DND-41 (cell line): ENCODE data around the gene MYLK3.

Experiments used
- ATAC-seq: fragments of 200-7000 bp; cut with Tn5 transposase; 3 replicates; pipeline ENCODE4 v1.9.1; 2021; ENCODE audit warnings: low read depth; ENCODE audit not compliant: insufficient read depth
- DNase-seq: peaks from one replicate; pipeline ENCODE4 v3.0.0-alpha.2; 2020
- H2AFZ ChIP-seq: 2 replicates; pipeline ENCODE4 v1.6.0; 2012; ENCODE audit warnings: low read depth, low read length
- H3K27ac ChIP-seq: 2 replicates; pipeline ENCODE4 v1.5.1; 2012; ENCODE audit warnings: low read length, inconsistent platforms
- H3K27me3 ChIP-seq: fragments of 200-600 bp; sonication (generic); 2 replicates; pipeline ENCODE4 v1.6.0; 2012; ENCODE audit warnings: low read length, mild to moderate bottlenecking, inconsistent platforms; ENCODE audit not compliant: insufficient read depth, poor library complexity
- H3K36me3 ChIP-seq: 2 replicates; pipeline ENCODE4 v1.5.1; 2012; ENCODE audit warnings: low read length, inconsistent platforms; ENCODE audit not compliant: insufficient read depth
- H3K4me1 ChIP-seq: 2 replicates; pipeline ENCODE4 v1.5.1; 2012; ENCODE audit warnings: mild to moderate bottlenecking, low read length; ENCODE audit not compliant: insufficient read depth
- H3K4me2 ChIP-seq: 2 replicates; pipeline ENCODE4 v1.6.0; 2012; ENCODE audit warnings: mild to moderate bottlenecking, moderate library complexity, low read length, inconsistent platforms; ENCODE audit not compliant: insufficient read depth
- H3K4me3 ChIP-seq, 2 experiments: fragments of 200-600 bp in 1 of 2; shearing (Covaris generic) in 1 of 2; 2 replicates each; pipeline ENCODE4 v1.5.1; 2012 to 2016; ENCODE audit warnings: inconsistent platforms in 2 of 2, low read length in 2 of 2, mild to moderate bottlenecking in 2 of 2, low read depth in 1 of 2, moderate library complexity in 1 of 2
- H3K79me2 ChIP-seq: 2 replicates; pipeline ENCODE4 v1.6.0; 2012; ENCODE audit warnings: low read length, inconsistent platforms; ENCODE audit not compliant: insufficient read depth
- H3K9ac ChIP-seq: 2 replicates; pipeline ENCODE4 v1.6.0; 2012; ENCODE audit warnings: low read depth, mild to moderate bottlenecking, inconsistent platforms, low read length, moderate library complexity
- H3K9me3 ChIP-seq: 2 replicates; pipeline ENCODE4 v1.5.1; 2012; ENCODE audit warnings: low read length, moderate library complexity, mild to moderate bottlenecking, inconsistent platforms; ENCODE audit not compliant: insufficient read depth, severe bottlenecking
- H4K20me1 ChIP-seq: 2 replicates; pipeline ENCODE4 v1.6.0; 2012; ENCODE audit warnings: low read length; ENCODE audit not compliant: insufficient read depth
- EZH2 ChIP-seq: IDR thresholded peaks from 3 replicates; pipeline ENCODE4 v1.6.1; 2012; ENCODE audit warnings: borderline replicate concordance, low read depth, mild to moderate bottlenecking, moderate library complexity, low read length, inconsistent platforms; ENCODE audit not compliant: severe bottlenecking
- TF ChIP-seq, protein P1 (sequence below): IDR thresholded peaks from 2 replicates; pipeline ENCODE4 v1.5.1; 2012; ENCODE audit warnings: borderline replicate concordance, low read length, moderate library complexity, mild to moderate bottlenecking; ENCODE audit not compliant: poor library complexity, severe bottlenecking; ENCODE audit errors: extremely low read depth

The MYLK3 gene

DNA sequence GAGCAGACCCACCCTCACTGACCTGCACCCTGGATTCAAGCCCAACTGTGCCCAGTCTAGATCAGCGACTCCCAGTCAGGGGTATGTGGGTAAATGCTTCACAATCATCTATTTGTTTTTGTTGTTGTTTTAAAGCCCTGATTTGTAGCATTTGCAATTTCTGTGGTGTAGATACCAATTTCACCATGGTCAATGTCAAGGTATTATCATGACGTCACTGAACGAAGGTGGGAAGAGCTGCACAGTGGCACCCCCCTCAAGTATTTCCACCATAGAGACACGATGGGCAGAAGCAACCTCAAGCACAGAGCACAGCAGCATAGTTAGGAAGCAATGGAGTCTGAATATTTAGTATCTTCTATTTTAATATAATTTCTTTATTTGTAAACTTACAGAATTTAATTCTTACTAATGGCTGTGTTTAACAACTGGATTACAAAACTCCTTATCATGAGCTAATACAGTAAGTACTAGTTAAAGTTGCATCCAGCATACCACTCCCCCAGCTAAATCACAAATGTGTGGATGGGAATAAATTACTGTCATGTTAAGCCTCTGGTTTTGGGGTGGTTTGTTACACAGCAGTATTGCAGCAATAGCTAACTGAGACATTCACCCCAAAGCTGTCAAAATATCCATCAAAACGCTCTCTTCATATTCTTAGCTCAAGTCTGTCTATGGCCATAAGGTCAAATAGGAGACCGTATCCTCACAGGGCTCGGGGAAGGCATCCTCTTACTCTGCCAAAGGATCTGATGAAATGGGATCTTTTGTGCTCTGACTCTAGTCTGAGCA, 33.1 kb downstream of the MYLK3 start:
- Histone ChIP-seq H3K4me2 (no peak overlapping the region), H3K27me3 (no peaks in the 10 kb centered on the region), H3K4me1 (no peaks in the 10 kb centered on the region), H3K9me3 (no peaks in the 10 kb centered on the region), H3K36me3 (no peaks in the 10 kb centered on the region), H2AFZ (no peak overlapping the region), H3K9ac (no peak overlapping the region), H4K20me1 (no peaks in the 10 kb centered on the region), H3K79me2 (no peaks in the 10 kb centered on the region), H3K27ac (no peak overlapping the region), H3K4me3 (no peak overlapping the region)
- TF ChIP-seq, protein P1, sequence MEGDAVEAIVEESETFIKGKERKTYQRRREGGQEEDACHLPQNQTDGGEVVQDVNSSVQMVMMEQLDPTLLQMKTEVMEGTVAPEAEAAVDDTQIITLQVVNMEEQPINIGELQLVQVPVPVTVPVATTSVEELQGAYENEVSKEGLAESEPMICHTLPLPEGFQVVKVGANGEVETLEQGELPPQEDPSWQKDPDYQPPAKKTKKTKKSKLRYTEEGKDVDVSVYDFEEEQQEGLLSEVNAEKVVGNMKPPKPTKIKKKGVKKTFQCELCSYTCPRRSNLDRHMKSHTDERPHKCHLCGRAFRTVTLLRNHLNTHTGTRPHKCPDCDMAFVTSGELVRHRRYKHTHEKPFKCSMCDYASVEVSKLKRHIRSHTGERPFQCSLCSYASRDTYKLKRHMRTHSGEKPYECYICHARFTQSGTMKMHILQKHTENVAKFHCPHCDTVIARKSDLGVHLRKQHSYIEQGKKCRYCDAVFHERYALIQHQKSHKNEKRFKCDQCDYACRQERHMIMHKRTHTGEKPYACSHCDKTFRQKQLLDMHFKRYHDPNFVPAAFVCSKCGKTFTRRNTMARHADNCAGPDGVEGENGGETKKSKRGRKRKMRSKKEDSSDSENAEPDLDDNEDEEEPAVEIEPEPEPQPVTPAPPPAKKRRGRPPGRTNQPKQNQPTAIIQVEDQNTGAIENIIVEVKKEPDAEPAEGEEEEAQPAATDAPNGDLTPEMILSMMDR: no peak
- TF ChIP-seq EZH2: no peak
- no peak for ATAC-seq
- no peak for DNase-seq

DNA sequence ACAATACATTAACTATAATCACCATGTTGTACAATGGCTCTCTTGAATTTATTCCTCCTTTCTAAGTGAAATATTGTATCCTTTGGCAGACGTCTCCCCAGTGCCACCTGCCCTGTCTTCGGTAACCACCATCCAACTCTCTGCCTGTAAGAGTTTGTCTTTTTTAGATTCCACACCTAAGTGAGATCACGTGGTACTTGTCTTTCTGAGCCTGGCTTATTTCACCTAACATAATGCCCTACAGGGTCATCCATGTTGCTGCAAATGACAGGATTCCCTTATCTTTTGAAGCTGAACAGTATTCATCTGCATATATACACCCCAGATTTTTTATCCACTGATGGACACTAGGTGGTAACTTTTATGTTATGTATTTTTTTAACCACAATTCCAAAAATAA, 34.5 kb downstream of the MYLK3 start:
- no peaks in the 10 kb centered on the region for H3K27me3 ChIP-seq
- no peak for TF ChIP-seq EZH2
- TF ChIP-seq, protein P1: no peak
- no peaks in the 10 kb centered on the region for H3K36me3 ChIP-seq
- H2AFZ ChIP-seq: no peak overlapping the region
- H3K9me3 ChIP-seq: no peaks in the 10 kb centered on the region
- H3K27ac ChIP-seq: no peak overlapping the region
- no peak overlapping the region for H3K4me3 ChIP-seq
- H4K20me1 ChIP-seq: no peaks in the 10 kb centered on the region
- H3K4me2 ChIP-seq: no peak overlapping the region
- ATAC-seq (no peak), DNase-seq (no peak)
- no peak overlapping the region for H3K9ac ChIP-seq
- no peaks in the 10 kb centered on the region for H3K4me1 ChIP-seq
- no peaks in the 10 kb centered on the region for H3K79me2 ChIP-seq

DNA sequence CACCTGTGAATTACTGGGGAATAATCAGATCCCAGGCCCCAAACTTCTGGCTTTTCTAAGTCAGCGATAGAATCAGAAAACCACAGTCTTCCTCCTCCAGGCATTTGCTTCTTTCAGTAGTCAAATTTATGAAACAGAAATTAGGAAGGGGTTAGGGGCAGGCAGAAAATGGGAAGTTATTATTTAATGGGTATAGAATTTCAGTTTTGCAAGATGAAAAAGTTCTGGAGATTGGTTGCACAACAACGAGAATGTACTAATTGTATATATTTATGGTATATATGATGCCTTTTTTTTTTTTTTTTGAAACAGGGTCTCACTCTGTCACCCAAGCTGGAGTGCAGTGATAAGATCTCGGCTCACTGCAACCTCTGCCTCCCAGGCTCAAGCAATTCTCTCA, 35.2 kb downstream of the MYLK3 start:
- H3K27ac ChIP-seq: no peak overlapping the region
- no peak overlapping the region for H3K9ac ChIP-seq
- no peak for DNase-seq
- TF ChIP-seq, protein P1: no peak
- TF ChIP-seq EZH2: no peak
- no peaks in the 10 kb centered on the region for H3K36me3 ChIP-seq
- no peak overlapping the region for H2AFZ ChIP-seq
- no peaks in the 10 kb centered on the region for H3K9me3 ChIP-seq
- H3K4me2 ChIP-seq: no peak overlapping the region
- no peak overlapping the region for H3K4me3 ChIP-seq
- no peaks in the 10 kb centered on the region for H3K4me1 ChIP-seq
- H4K20me1 ChIP-seq: no peaks in the 10 kb centered on the region
- H3K79me2 ChIP-seq: no peaks in the 10 kb centered on the region
- no peak for ATAC-seq
- no peaks in the 10 kb centered on the region for H3K27me3 ChIP-seq
